NCI-H2227 (cell line): Measurements from ENCODE around the gene ESR1.
"Not testable (repeated sequence)": the region's sequence is repeated elsewhere in the genome, so short reads cannot be mapped to it uniquely, and the experiment has no call there.

ENCODE experiments used
- DNase-seq: peaks from one replicate; lab custom pipeline; 2025; ENCODE audit not compliant: unreplicated experiment; lab: John Stamatoyannopoulos, UW

The ESR1 gene

GRCh38 chr6:151885234-151885633 lies 77.8 kb downstream of the ESR1 start:
- no peak for DNase-seq

- DNase-seq, result no peak
Measured at GRCh38 chr6:151891524-151891923, 84.0 kb downstream of the ESR1 start.

- DNase-seq, result not testable (repeated sequence)
Measured at GRCh38 chr6:151894426-151894825, 86.9 kb downstream of the ESR1 start.

- not testable (repeated sequence) for DNase-seq
Measured at GRCh38 chr6:151899221-151899620, 91.7 kb downstream of the ESR1 start.

GRCh38 chr6:151899796-151900195 lies 92.3 kb downstream of the ESR1 start:
- DNase-seq, result not testable (repeated sequence)

GRCh38 chr6:151900256-151900655 lies 92.8 kb downstream of the ESR1 start:
- no peak for DNase-seq

GRCh38 chr6:151901009-151901411 lies 93.5 kb downstream of the ESR1 start:
- DNase-seq, result no peak

GRCh38 chr6:151904631-151905030 lies 97.1 kb downstream of the ESR1 start:
- DNase-seq, result no peak

- DNase-seq, result no peak
Measured at GRCh38 chr6:151905072-151905471, 97.6 kb downstream of the ESR1 start.

- no peak for DNase-seq
Measured at GRCh38 chr6:151905854-151906253, 98.4 kb downstream of the ESR1 start.

GRCh38 chr6:151911401-151911800 lies 103.9 kb downstream of the ESR1 start:
- no peak for DNase-seq

- DNase-seq, result no peak
Measured at GRCh38 chr6:151914484-151914883, 107.0 kb downstream of the ESR1 start.

- DNase-seq, result no peak
Measured at GRCh38 chr6:151916075-151916474, 108.6 kb downstream of the ESR1 start.

- DNase-seq, result no peak
Measured at GRCh38 chr6:151916680-151917164, 109.2 kb downstream of the ESR1 start.

GRCh38 chr6:151917531-151918329 lies 110.2 kb downstream of the ESR1 start:
- DNase-seq, result no peak

- no peak for DNase-seq
Measured at GRCh38 chr6:151940307-151940706, 132.8 kb downstream of the ESR1 start.

- DNase-seq, result no peak
Measured at GRCh38 chr6:151948002-151948743, 140.7 kb downstream of the ESR1 start.

- DNase-seq, result no peak
Measured at GRCh38 chr6:151958332-151958731, 150.8 kb downstream of the ESR1 start.

GRCh38 chr6:151959086-151959485 lies 151.6 kb downstream of the ESR1 start:
- no peak for DNase-seq

GRCh38 chr6:151961809-151962208 lies 154.3 kb downstream of the ESR1 start:
- DNase-seq, result no peak

GRCh38 chr6:151962246-151962846 lies 154.9 kb downstream of the ESR1 start:
- no peak for DNase-seq

GRCh38 chr6:151963001-151963400 lies 155.5 kb downstream of the ESR1 start:
- no peak for DNase-seq
